ENCODE data around the gene TPSB2. TPM values are rescaled to one million over a fixed set of nuclear protein-coding genes. Genes with fewer than 3 reads are reported as not detected.
"Not testable (repeated sequence)": the region's sequence is repeated elsewhere in the genome, so short reads cannot be mapped to it uniquely, and the experiment has no call there.

TPSB2 gene
- total RNA-seq, 4 donors from 2014 or later = 10.5 to 158 (median 40.1) TPM

DNA sequence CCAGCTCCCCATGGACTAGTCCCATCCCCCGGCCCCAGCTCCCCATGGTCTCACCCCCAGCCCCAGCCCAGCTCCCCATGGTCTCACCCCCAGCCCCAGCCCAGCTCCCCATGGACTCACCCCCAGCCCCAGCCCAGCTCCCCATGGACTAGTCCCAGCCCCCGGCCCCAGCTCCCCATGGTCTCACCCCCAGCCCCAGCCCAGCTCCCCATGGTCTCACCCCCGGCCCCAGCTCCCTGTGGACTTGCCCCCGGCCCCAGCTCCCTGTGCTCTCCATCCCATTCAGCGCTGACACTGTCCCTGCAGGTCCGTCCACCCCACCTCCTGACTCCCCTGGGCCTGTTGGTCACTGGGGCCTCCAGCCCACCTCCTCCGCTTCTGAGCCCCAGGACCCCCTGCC lies 1.3 kb upstream of the TPSB2 start:
- H3K4me3 ChIP-seq (ENCODE audit: low read depth, poor library complexity, severe bottlenecking); DNase-seq (ENCODE audit: low spot score in 2 of 2); intact Hi-C loops (cut with DNase I; ENCODE audit: low total_unique reads): not testable (repeated sequence)
- 100% methylated on average over 1 of the region's 7 CpGs; no CpG with 5 or more reads in 1 of the 2 donors for WGBS, 2 donors

DNA sequence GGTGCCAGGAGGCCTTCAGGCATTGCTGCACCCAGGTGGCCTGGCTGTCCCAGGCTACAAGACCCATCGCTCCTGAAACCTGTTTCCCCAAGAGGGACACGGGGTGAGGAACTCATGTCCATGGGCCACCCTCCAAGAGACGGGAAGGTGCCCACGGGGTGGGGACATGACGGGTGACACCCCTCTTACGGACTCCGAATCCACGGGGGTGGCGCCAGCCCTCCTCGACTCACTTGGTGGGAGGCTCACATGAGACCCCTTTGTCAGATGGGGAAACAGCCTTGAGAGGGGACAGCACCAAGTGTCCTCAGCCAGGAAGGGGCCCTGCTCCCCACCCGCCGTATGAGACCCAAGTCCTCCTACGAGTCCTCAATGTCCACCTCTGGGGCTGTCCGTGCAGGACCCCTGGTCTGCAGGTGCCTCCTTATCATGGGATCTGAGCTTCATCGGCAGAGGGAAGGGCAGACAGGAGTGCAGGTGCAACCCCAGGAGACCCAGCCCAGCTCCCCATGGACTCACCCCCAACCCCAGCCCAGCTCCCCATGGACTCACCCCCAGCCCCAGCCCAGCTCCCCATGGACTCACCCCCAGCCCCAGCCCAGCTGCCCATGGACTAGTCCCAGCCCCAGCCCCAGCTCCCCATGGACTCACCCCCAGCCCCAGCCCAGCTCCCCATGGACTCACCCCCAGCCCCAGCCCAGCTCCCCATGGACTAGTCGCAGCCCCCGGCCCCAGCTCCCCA lies 658 bp upstream of the TPSB2 start:
- DNase-seq (ENCODE audit: low spot score in 2 of 2); H3K4me3 ChIP-seq (ENCODE audit: low read depth, poor library complexity, severe bottlenecking); intact Hi-C loops (cut with DNase I; ENCODE audit: low total_unique reads): not testable (repeated sequence)
- WGBS, 2 donors = 63 to 80% methylated on average over 13 to 15 of the region's 17 CpGs

DNA sequence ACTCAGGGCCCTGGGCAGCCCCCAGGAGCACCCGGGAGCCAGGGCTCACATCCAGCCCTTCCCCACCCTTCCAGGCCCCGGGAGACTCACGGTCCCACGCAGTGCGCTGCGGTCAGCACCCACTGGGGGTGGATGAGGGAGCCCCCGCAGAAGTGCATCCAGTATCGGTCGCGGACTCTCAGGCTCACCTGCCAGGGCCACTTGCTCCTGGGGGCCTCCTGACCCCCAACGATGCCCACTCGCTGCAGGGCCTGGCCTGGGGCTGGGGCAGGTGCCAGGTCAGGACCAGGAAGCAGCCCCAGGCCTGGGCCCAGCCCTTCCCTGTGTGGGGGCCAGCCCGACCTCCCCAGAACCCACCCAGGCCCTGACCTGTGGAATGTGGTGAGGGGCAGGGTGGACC lies 508 bp downstream of the TPSB2 start:
- DNase-seq (ENCODE audit: low spot score in 2 of 2); intact Hi-C loops (cut with DNase I; ENCODE audit: low total_unique reads); H3K4me3 ChIP-seq (ENCODE audit: low read depth, poor library complexity, severe bottlenecking): not testable (repeated sequence)
- WGBS, 2 donors = no CpG with 5 or more reads among the region's 13 CpGs

- WGBS, 2 donors = 59 to 62% methylated on average over 6 to 7 of the region's 7 CpGs
- H3K4me3 ChIP-seq (ENCODE audit: low read depth, poor library complexity, severe bottlenecking); DNase-seq (ENCODE audit: low spot score in 2 of 2); intact Hi-C loops (cut with DNase I; ENCODE audit: low total_unique reads): not testable (repeated sequence)
These were observed 1.8 kb downstream of the TPSB2 start for GRCh38 chr16:1228227-1228626.

GRCh38 chr16:1226692-1227091 lies 3.3 kb downstream of the TPSB2 start:
- DNase-seq (ENCODE audit: low spot score in 2 of 2); intact Hi-C loops (cut with DNase I; ENCODE audit: low total_unique reads); H3K4me3 ChIP-seq (ENCODE audit: low read depth, poor library complexity, severe bottlenecking): not testable (repeated sequence)
- 51 to 56% methylated on average over 4 to 8 of the region's 14 CpGs for WGBS, 2 donors

DNA sequence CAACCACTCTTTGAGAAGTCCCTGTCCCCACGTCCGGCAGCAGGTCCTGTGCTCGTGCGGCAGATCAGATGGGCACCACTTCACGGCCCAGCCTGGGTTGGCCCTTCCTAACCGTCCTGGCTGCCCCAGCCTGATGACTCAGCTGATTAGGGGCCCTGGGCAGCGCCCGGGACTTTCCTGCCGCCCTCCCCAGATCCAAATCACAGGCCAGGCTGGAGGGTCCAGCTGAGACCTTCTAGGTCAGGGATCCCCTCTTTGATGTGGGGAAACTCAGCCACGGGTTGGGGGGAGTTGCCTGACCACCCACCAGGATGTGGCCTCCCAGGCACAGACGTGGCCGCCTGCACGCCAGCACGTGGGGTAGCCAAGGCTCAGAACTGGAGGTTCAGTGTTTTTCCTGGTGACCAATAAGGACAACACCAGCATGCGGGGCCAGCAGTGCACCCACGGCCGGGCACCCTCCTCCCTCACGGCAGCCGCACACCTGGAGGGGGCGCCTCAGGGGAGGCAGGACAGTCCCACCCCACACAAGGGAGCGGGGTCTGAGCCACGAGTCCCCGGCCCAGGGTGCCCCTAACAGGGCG lies 4.2 kb downstream of the TPSB2 start:
- intact Hi-C loops (cut with DNase I; ENCODE audit: low total_unique reads); H3K4me3 ChIP-seq (ENCODE audit: low read depth, poor library complexity, severe bottlenecking); DNase-seq (ENCODE audit: low spot score in 2 of 2): not testable (repeated sequence)
- 52 to 55% methylated on average over 12 to 21 of the region's 24 CpGs for WGBS, 2 donors

DNA sequence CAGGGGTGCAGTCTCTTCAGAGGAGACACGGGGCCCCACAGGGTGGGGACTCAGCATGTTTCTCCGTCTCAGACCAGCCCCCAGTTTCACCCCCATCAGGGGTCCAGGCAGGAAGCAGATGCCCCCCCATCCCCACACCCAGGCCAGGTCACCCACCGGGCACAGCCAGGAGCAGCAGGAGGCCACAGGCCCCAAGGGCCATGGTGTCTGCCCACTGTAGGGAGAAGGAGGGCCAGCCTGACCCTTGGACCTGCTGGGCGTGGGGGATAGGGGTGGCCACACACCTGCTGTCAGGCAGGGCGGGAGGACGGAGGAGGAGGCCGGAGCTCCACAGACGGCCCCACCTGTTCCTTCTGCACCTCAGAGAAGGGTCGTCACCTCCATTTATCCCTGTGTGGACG lies 4.9 kb downstream of the TPSB2 start, which contains the start of gene TPSG1:
Gene TPSG1, minus strand, starts transcription at position 218 of the 401 bp plus-strand sequence. Its CDS starts 16 bp downstream, at position 202.
- WGBS, 2 donors = 57 to 64% methylated on average over 9 of the region's 10 CpGs
- H3K4me3 ChIP-seq (ENCODE audit: low read depth, poor library complexity, severe bottlenecking) = no peak within 1 kb of the TSS
- intact Hi-C loops (cut with DNase I; ENCODE audit: low total_unique reads) = no loop called here
- no peak for DNase-seq (ENCODE audit: low spot score in 2 of 2)
- no peak for TF ChIP-seq POLR2A (IDR thresholded peaks at IDR 0.05)
- TF ChIP-seq, protein P1, sequence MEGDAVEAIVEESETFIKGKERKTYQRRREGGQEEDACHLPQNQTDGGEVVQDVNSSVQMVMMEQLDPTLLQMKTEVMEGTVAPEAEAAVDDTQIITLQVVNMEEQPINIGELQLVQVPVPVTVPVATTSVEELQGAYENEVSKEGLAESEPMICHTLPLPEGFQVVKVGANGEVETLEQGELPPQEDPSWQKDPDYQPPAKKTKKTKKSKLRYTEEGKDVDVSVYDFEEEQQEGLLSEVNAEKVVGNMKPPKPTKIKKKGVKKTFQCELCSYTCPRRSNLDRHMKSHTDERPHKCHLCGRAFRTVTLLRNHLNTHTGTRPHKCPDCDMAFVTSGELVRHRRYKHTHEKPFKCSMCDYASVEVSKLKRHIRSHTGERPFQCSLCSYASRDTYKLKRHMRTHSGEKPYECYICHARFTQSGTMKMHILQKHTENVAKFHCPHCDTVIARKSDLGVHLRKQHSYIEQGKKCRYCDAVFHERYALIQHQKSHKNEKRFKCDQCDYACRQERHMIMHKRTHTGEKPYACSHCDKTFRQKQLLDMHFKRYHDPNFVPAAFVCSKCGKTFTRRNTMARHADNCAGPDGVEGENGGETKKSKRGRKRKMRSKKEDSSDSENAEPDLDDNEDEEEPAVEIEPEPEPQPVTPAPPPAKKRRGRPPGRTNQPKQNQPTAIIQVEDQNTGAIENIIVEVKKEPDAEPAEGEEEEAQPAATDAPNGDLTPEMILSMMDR (IDR thresholded peaks at IDR 0.05) = no peak

DNA sequence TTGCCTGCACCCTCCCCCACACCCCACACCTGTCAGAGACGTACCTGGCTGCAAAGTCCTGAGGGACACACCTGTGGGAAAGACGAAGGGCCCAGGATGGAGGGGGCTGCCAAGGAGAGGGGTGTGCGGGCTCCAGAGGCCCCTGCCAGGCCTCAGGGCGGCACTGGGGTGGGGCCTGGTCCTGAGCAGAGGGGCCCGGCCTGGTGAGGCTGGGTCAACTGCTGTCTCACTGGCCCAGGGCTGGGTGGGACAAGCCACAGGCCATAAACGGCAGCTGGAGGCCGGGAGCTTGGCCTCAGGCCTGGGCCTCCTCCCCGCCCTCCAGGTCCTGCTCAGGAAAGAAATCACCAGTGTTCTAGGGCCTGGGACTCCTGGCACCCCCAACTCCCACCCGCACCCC lies 5.4 kb downstream of the TPSB2 start:
- intact Hi-C loops (cut with DNase I; ENCODE audit: low total_unique reads) = no loop called here
- H3K4me3 ChIP-seq (ENCODE audit: low read depth, poor library complexity, severe bottlenecking) = no peak overlapping the region
- DNase-seq (ENCODE audit: low spot score in 2 of 2) = no peak
- WGBS, 2 donors = 52 to 59% methylated on average over 6 to 9 of the region's 9 CpGs
- TF ChIP-seq POLR2A (IDR thresholded peaks at IDR 0.05) = no peak
- TF ChIP-seq, protein P1 (IDR thresholded peaks at IDR 0.05) = no peak

Data from lower leg skin (tissue), 4 donors.